ENCODE measurements around the gene EDEM1. TPM values are rescaled to one million over a fixed set of nuclear protein-coding genes. Genes with fewer than 3 reads are reported as not detected.

Gene EDEM1
- total RNA-seq, 4 donors from 2014 or later = 25.1 to 48.4 (median 37.7) TPM

DNA sequence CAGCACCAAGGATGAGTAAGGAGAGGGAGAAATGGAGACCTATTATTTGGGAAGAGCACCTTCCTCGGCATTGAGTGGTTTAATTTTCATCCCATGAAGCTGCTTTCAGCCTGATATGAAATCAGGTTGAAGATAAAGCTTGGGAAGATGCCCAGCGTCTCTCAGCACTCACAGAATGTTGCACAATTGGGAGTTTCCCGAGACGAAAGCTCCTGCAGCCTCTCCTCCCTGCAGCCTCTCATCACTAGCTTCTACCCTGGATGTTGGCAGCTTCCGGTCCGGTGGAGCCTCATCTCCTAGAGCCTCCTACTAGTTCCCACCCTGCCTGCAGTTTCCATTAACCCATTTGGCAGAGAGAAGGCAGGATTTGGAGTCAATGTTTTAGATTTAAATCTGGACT, 40.3 kb downstream of the EDEM1 start:
- TF ChIP-seq, protein P1, sequence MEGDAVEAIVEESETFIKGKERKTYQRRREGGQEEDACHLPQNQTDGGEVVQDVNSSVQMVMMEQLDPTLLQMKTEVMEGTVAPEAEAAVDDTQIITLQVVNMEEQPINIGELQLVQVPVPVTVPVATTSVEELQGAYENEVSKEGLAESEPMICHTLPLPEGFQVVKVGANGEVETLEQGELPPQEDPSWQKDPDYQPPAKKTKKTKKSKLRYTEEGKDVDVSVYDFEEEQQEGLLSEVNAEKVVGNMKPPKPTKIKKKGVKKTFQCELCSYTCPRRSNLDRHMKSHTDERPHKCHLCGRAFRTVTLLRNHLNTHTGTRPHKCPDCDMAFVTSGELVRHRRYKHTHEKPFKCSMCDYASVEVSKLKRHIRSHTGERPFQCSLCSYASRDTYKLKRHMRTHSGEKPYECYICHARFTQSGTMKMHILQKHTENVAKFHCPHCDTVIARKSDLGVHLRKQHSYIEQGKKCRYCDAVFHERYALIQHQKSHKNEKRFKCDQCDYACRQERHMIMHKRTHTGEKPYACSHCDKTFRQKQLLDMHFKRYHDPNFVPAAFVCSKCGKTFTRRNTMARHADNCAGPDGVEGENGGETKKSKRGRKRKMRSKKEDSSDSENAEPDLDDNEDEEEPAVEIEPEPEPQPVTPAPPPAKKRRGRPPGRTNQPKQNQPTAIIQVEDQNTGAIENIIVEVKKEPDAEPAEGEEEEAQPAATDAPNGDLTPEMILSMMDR (IDR thresholded peaks at IDR 0.05; ENCODE audit: low read depth) = no peak

GRCh38 chr3:5229414-5229813, 41.9 kb downstream of the EDEM1 start:
- TF ChIP-seq, protein P1 (IDR thresholded peaks at IDR 0.05; ENCODE audit: low read depth) = no peak

DNA sequence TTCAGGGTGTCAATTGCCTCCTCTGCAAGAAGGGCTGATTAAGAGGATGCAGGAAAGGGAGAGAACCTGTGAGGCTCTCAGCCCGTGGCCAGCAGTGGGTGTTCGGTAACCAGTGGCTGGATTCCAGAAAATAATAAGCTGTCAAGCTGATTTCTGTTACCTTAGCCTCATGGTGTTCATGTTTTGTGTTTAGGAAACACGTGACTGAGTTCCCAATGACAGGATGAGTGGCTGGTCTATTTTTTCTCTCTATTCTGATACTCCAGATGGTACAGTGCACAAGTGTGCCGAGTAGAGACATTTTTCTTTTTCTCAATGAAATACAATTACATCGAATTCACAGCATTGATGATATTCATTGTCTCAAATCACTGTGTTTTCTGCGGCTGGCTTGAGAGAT, 43.6 kb downstream of the EDEM1 start:
- TF ChIP-seq, protein P1 (IDR thresholded peaks at IDR 0.05; ENCODE audit: low read depth) = no peak

- TF ChIP-seq, protein P1 (IDR thresholded peaks at IDR 0.05; ENCODE audit: low read depth) = no peak
Measured at GRCh38 chr3:5231487-5231886, 44.0 kb downstream of the EDEM1 start.

- TF ChIP-seq, protein P1 (IDR thresholded peaks at IDR 0.05; ENCODE audit: low read depth) = no peak
Measured at GRCh38 chr3:5232570-5232969, 45.1 kb downstream of the EDEM1 start.

- TF ChIP-seq, protein P1 (IDR thresholded peaks at IDR 0.05; ENCODE audit: low read depth) = no peak
Measured at GRCh38 chr3:5233026-5233425, 45.5 kb downstream of the EDEM1 start.

GRCh38 chr3:5235655-5236054, 48.1 kb downstream of the EDEM1 start:
- TF ChIP-seq, protein P1 (IDR thresholded peaks at IDR 0.05; ENCODE audit: low read depth) = no peak

All from subcutaneous adipose tissue (tissue), 4 donors.